ENCODE data around the gene VAT1L. TPM values are rescaled to one million over a fixed set of nuclear protein-coding genes. Genes with fewer than 3 reads are reported as not detected.

Gene VAT1L
- total RNA-seq, 2 donors from 2014 or later = 0.53 to 4.1 TPM

DNA sequence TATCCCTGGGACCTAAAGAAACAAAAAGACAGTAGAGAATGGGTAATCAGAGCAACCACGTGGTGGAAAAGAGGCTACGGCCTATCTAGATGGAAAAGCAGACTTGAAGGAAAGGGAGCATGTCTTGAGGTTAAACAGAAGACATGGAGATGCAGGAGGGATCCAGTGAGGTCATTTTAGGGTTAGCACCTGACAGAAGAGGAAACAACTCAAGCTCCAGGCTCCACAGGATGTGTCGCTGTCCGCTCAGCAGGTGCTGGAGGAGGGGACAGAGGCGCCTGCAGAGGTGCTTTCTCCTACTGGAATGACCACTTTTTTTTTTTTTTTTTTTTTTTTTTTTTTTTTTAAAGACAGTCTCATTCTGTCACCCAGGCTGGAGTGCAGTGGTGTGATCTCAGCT lies 186.5 kb downstream of the VAT1L start:
- TF ChIP-seq, protein P1, sequence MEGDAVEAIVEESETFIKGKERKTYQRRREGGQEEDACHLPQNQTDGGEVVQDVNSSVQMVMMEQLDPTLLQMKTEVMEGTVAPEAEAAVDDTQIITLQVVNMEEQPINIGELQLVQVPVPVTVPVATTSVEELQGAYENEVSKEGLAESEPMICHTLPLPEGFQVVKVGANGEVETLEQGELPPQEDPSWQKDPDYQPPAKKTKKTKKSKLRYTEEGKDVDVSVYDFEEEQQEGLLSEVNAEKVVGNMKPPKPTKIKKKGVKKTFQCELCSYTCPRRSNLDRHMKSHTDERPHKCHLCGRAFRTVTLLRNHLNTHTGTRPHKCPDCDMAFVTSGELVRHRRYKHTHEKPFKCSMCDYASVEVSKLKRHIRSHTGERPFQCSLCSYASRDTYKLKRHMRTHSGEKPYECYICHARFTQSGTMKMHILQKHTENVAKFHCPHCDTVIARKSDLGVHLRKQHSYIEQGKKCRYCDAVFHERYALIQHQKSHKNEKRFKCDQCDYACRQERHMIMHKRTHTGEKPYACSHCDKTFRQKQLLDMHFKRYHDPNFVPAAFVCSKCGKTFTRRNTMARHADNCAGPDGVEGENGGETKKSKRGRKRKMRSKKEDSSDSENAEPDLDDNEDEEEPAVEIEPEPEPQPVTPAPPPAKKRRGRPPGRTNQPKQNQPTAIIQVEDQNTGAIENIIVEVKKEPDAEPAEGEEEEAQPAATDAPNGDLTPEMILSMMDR (conservative IDR thresholded peaks at IDR 0.05) = no peak
- H3K27me3 Mint-ChIP-seq (ENCODE audit: insufficient read depth) = peaks cover 7% of the 10 kb centered on the region
- H3K9me3 Mint-ChIP-seq = no peaks in the 10 kb centered on the region
- no peaks in the 10 kb centered on the region for H3K36me3 Mint-ChIP-seq (ENCODE audit: low read depth)
- no peak overlapping the region for H3K27ac Mint-ChIP-seq
- WGBS, 2 experiments (ENCODE audit: insufficient coverage in 1 of 2, insufficient read length in 1 of 2) = 83 to 95% methylated on average over 2 to 4 of the region's 5 CpGs
- Histone ChIP-seq H3K9ac (ENCODE audit: extremely low read depth, low read length, poor library complexity, severe bottlenecking) (no peak overlapping the region), H3K27me3 (ENCODE audit: control insufficient read depth, insufficient read depth, low read length, poor library complexity, severe bottlenecking) (no peaks in the 10 kb centered on the region), H3K4me1 (ENCODE audit: control insufficient read depth, insufficient read depth, low read length) (peaks cover 3% of the 10 kb centered on the region), H3K27ac (ENCODE audit: low read depth, low read length) (no peak overlapping the region), H3K36me3 (ENCODE audit: control insufficient read depth, insufficient read depth, low read length) (no peaks in the 10 kb centered on the region), H3K9me3 (ENCODE audit: control insufficient read depth, low read length) (no peaks in the 10 kb centered on the region), H3K4me3 (ENCODE audit: low read length) (no peak overlapping the region)
- no peak overlapping the region for H3K4me3 Mint-ChIP-seq
- H3K4me1 Mint-ChIP-seq = peaks cover 34% of the 10 kb centered on the region
- DNase-seq = peak; percentile 92

DNA sequence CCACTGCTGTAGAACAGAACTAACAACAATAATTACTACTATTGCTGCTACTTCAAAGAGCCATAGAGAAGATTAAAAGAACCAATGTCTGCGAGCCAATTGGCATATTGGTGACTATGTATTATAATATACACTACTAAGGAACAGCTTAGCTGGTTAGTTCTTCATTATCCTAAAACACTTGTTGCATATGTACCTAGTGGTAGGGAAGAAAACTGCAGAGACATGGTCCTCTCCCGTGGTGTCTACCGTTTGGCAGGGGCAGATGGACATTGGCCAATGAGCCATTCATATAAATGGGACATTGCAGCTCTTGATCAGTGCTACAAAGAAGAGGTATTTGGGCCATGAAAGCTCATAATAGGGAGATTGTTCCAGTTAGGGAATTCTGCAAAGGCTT lies 187.6 kb downstream of the VAT1L start:
- WGBS, 2 experiments (ENCODE audit: insufficient coverage in 1 of 2, insufficient read length in 1 of 2) = 80 to 91% methylated on average over 1 to 2 of the region's 3 CpGs
- no peak for DNase-seq

DNA sequence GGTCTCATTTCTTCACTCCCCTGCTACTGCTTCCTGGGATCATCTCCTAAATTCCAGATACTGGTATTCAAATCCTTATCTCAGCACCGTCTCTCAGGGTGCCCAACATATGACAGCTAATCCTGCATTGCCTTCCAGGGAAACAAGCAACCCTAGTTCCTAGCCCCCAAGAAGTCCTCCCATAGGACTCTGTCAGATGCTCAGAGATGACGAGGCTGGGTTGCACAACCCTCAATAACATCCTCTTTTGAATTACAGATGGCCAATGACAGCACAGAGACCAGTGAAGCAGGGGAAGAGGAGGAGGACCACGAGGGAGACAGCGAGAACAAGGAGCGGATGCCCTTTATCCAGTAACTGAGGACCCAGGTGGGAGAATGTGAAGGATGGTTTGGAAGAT lies 189.0 kb downstream of the VAT1L start:
- Mint-ChIP-seq H3K27me3 (ENCODE audit: insufficient read depth) (peaks cover 7% of the 10 kb centered on the region), H3K4me1 (peaks cover 24% of the 10 kb centered on the region)

More for the DNA sequence above, 187.6 kb downstream of the VAT1L start:
- Mint-ChIP-seq H3K9me3 (no peaks in the 10 kb centered on the region), H3K4me1 (peaks cover 33% of the 10 kb centered on the region), H3K4me3 (no peak overlapping the region), H3K36me3 (ENCODE audit: low read depth) (no peaks in the 10 kb centered on the region), H3K27me3 (ENCODE audit: insufficient read depth) (peaks cover 7% of the 10 kb centered on the region), H3K27ac (no peak overlapping the region)
- TF ChIP-seq, protein P1 (conservative IDR thresholded peaks at IDR 0.05) = peak; percentile 45
- H3K4me3 ChIP-seq (ENCODE audit: low read length) = no peak overlapping the region
- no peaks in the 10 kb centered on the region for H3K27me3 ChIP-seq (ENCODE audit: control insufficient read depth, insufficient read depth, low read length, poor library complexity, severe bottlenecking)
- H3K27ac ChIP-seq (ENCODE audit: low read depth, low read length) = no peak overlapping the region
- no peak overlapping the region for H3K9ac ChIP-seq (ENCODE audit: extremely low read depth, low read length, poor library complexity, severe bottlenecking)
- peaks cover 3% of the 10 kb centered on the region for H3K4me1 ChIP-seq (ENCODE audit: control insufficient read depth, insufficient read depth, low read length)
- H3K36me3 ChIP-seq (ENCODE audit: control insufficient read depth, insufficient read depth, low read length) = no peaks in the 10 kb centered on the region
- no peaks in the 10 kb centered on the region for H3K9me3 ChIP-seq (ENCODE audit: control insufficient read depth, low read length)

More for the DNA sequence above, 189.0 kb downstream of the VAT1L start:
- peaks cover 3% of the 10 kb centered on the region for H3K4me1 ChIP-seq (ENCODE audit: control insufficient read depth, insufficient read depth, low read length)
- no peaks in the 10 kb centered on the region for H3K36me3 Mint-ChIP-seq (ENCODE audit: low read depth)
- TF ChIP-seq, protein P1 (conservative IDR thresholded peaks at IDR 0.05) = no peak
- no peaks in the 10 kb centered on the region for H3K36me3 ChIP-seq (ENCODE audit: control insufficient read depth, insufficient read depth, low read length)
- no peak overlapping the region for H3K4me3 Mint-ChIP-seq
- no peak overlapping the region for H3K27ac Mint-ChIP-seq
- no peaks in the 10 kb centered on the region for H3K27me3 ChIP-seq (ENCODE audit: control insufficient read depth, insufficient read depth, low read length, poor library complexity, severe bottlenecking)
- 88 to 100% methylated on average over 3 to 5 of the region's 5 CpGs for WGBS, 2 experiments (ENCODE audit: insufficient coverage in 1 of 2, insufficient read length in 1 of 2)
- H3K4me3 ChIP-seq (ENCODE audit: low read length) = no peak overlapping the region
- H3K27ac ChIP-seq (ENCODE audit: low read depth, low read length) = no peak overlapping the region
- no peaks in the 10 kb centered on the region for H3K9me3 ChIP-seq (ENCODE audit: control insufficient read depth, low read length)
- H3K9me3 Mint-ChIP-seq = no peaks in the 10 kb centered on the region
- no peak overlapping the region for H3K9ac ChIP-seq (ENCODE audit: extremely low read depth, low read length, poor library complexity, severe bottlenecking)
- DNase-seq = no peak

All from endodermal cell (in vitro differentiated cells).